ENCODE measurements around the gene LYZL4.

The LYZL4 gene

DNA sequence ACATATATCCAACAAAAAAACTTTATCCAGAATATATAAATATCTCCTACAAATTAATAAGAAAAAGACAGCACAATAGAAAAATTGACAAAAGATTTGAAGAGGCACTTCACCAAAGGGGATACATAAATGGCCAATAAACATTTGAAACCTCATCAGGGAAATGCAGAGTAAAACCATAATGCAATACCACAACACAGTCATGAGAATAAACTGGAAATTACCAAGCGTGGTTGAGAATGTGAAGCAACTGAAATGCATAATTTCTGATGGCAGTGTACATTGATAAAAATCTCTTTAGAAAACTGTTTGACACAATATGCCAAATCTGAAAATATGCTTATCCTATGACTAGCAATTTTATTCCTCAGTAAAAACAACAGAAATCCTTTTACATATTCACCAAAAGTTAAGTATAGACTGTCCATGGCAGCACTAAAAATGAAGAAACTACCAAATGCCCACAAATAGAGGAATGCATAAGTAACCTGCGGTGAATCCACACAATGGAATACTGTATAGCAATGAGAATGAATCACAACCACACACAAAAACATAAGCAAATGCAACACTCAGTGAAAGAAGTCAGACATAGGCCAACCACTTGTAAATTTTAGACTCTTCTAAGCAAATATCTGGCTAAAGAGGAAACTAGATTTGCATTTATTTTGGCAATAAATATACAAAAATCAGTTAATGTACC, 7.9 kb downstream of the LYZL4 start:
- TF ChIP-seq, protein P1, sequence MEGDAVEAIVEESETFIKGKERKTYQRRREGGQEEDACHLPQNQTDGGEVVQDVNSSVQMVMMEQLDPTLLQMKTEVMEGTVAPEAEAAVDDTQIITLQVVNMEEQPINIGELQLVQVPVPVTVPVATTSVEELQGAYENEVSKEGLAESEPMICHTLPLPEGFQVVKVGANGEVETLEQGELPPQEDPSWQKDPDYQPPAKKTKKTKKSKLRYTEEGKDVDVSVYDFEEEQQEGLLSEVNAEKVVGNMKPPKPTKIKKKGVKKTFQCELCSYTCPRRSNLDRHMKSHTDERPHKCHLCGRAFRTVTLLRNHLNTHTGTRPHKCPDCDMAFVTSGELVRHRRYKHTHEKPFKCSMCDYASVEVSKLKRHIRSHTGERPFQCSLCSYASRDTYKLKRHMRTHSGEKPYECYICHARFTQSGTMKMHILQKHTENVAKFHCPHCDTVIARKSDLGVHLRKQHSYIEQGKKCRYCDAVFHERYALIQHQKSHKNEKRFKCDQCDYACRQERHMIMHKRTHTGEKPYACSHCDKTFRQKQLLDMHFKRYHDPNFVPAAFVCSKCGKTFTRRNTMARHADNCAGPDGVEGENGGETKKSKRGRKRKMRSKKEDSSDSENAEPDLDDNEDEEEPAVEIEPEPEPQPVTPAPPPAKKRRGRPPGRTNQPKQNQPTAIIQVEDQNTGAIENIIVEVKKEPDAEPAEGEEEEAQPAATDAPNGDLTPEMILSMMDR (IDR thresholded peaks at IDR 0.05; ENCODE audit: borderline replicate concordance, control extremely low read depth, extremely low read depth, insufficient read depth, missing control alignments) = no peak
- DNase-seq (ENCODE audit: low spot score) = no peak
- in situ Hi-C loops (cut with MboI; ENCODE audit: low sequenced_read_pairs, unreplicated experiment) = no loop called here

- in situ Hi-C loops (cut with MboI; ENCODE audit: low sequenced_read_pairs, unreplicated experiment) = no loop called here
- TF ChIP-seq, protein P1 (IDR thresholded peaks at IDR 0.05; ENCODE audit: borderline replicate concordance, control extremely low read depth, extremely low read depth, insufficient read depth, missing control alignments) = no peak
- no peak for DNase-seq (ENCODE audit: low spot score)
These were observed 12.3 kb downstream of the LYZL4 start for GRCh38 chr3:42398080-42398479.

DNA sequence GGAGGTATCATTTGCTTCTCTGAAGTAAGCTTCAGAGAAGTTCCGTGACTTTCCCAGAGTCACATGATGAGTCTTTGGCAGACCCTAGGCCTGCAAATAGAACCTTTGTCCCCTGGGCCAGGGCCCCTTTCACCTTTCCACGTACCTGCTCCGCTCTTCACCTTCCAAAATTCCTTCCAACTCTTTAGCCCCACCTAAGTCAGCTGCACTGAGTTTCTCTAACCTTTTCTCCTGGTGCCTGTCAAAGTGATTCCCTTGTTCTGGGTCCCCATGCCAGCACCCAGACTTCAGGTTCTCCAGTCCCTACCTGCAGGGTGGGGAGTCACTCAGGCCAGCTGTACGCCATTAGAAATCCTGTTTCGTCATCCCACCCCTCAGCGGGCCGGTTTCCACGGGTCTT, 12.8 kb downstream of the LYZL4 start:
- in situ Hi-C loops (cut with MboI; ENCODE audit: low sequenced_read_pairs, unreplicated experiment) = no loop called here
- TF ChIP-seq, protein P1 (IDR thresholded peaks at IDR 0.05; ENCODE audit: borderline replicate concordance, control extremely low read depth, extremely low read depth, insufficient read depth, missing control alignments) = no peak
- DNase-seq (ENCODE audit: low spot score) = no peak

DNA sequence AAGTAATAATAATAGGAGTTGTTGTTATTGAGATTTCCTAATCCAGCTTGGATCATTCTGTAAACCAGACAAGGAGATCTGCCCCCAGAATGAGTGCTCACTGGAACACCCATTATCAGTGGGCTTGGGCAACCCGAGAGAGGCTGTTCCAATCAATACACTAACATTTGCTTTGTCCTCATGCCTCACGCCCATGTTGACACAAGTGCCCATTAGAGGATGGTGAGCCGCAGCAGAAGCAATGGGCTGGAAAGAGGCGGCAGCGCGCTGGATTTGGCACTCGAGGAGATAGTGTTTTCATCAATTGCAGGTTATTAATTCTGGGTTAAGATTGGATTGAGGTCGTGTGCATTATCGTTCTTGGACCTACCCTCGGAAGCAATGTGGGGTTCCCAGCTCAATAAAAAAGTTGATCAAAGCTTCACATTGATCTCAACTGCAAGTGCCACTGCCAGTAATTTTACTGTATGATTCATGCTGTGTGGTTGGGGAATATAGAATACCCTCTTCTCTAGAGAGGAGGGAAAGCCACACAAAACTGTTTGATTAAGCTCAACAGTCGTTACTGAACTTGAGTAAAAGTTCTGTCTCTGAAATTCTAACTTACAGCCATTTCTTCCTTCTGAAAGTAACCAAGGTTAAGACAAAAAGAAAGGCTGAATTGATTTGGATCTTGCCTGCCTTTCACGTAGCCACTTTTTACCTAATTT, 15.7 kb downstream of the LYZL4 start:
- TF ChIP-seq, protein P1 (IDR thresholded peaks at IDR 0.05; ENCODE audit: borderline replicate concordance, control extremely low read depth, extremely low read depth, insufficient read depth, missing control alignments) = no peak
- DNase-seq (ENCODE audit: low spot score) = no peak
- in situ Hi-C loops (cut with MboI; ENCODE audit: low sequenced_read_pairs, unreplicated experiment) = no loop called here

DNA sequence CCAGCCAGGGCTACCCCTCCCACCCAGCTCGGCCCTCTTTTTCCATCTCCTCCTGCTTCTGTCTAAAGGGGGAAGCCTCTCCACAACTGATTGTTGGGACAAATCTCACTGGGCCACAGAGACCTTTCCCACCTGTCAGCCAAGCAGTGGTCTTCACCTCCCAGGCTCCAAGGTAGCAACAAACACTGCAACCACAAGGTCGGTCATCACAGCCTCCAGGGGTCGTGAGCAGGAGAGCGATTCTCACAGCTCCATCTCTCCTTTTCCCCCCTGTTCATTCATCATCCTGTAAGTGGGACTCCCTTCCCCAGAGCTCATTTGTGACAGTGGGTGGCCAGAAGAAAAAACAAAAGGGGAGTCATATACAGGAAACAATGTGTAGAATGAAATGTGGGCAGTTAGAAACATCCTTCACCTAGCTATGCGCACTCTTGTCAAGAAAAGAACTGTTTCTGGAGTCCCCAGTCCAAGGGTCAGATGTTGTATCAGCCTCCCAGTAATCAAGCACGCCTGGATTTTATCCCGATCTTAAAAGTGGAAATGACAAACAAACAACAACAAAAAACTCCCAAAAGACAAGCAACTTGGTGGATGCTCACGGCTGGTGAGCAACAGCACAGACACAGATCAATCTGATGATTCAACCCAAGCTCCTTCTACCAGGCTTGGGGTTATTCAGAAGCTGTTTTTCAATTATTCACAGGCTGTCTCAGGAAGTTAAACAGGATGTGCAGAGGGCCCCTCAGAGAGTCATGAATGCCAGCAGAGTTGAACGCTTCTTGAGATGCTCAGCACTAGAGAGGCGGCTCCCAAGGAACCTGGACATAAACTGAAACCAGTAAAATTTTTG, 22.4 kb downstream of the LYZL4 start:
- in situ Hi-C loops (cut with MboI; ENCODE audit: low sequenced_read_pairs, unreplicated experiment) = no loop called here
- TF ChIP-seq, protein P1 (IDR thresholded peaks at IDR 0.05; ENCODE audit: borderline replicate concordance, control extremely low read depth, extremely low read depth, insufficient read depth, missing control alignments) = no peak
- DNase-seq (ENCODE audit: low spot score) = no peak

GRCh38 chr3:42381551-42382082, 28.8 kb downstream of the LYZL4 start:
- TF ChIP-seq, protein P1 (IDR thresholded peaks at IDR 0.05; ENCODE audit: borderline replicate concordance, control extremely low read depth, extremely low read depth, insufficient read depth, missing control alignments) = no peak
- no peak for DNase-seq (ENCODE audit: low spot score)
- in situ Hi-C loops (cut with MboI; ENCODE audit: low sequenced_read_pairs, unreplicated experiment) = no loop called here

All from GM13976 (cell line).